ENCODE results near the gene SAG.

Gene SAG

GRCh38 chr2:233380132-233380895 lies 72.7 kb downstream of the SAG start:
- no peak for DNase-seq (ENCODE audit: low read depth in 2 of 2)

- no peak for DNase-seq (ENCODE audit: low read depth in 2 of 2)
Observed at GRCh38 chr2:233380995-233381637, 73.5 kb downstream of the SAG start.

GRCh38 chr2:233381638-233381995 lies 74.0 kb downstream of the SAG start:
- no peak for DNase-seq (ENCODE audit: low read depth in 2 of 2)

GRCh38 chr2:233384015-233384414 lies 76.4 kb downstream of the SAG start:
- no peak for DNase-seq (ENCODE audit: low read depth in 2 of 2)

- no peak for DNase-seq (ENCODE audit: low read depth in 2 of 2)
Observed at GRCh38 chr2:233384811-233385488, 77.3 kb downstream of the SAG start.

GRCh38 chr2:233385489-233386044 lies 78.0 kb downstream of the SAG start:
- no peak for DNase-seq (ENCODE audit: low read depth in 2 of 2)

GRCh38 chr2:233386382-233387041 lies 78.9 kb downstream of the SAG start:
- DNase-seq (ENCODE audit: low read depth in 2 of 2): no peak

- no peak for DNase-seq (ENCODE audit: low read depth in 2 of 2)
Observed at GRCh38 chr2:233387225-233387624, 79.6 kb downstream of the SAG start.

- DNase-seq (ENCODE audit: low read depth in 2 of 2): no peak
Observed at GRCh38 chr2:233387667-233388528, 80.3 kb downstream of the SAG start.

GRCh38 chr2:233389601-233390125 lies 82.0 kb downstream of the SAG start:
- no peak for DNase-seq (ENCODE audit: low read depth in 2 of 2)

GRCh38 chr2:233395687-233396086 lies 88.1 kb downstream of the SAG start:
- no peak for DNase-seq (ENCODE audit: low read depth in 2 of 2)
